ENCODE measurements around the gene OCA2.

OCA2 gene

GRCh38 chr15:28103831-28104230 lies 4.7 kb upstream of the OCA2 start:
- no peak for DNase-seq (ENCODE audit: low read depth)

DNA sequence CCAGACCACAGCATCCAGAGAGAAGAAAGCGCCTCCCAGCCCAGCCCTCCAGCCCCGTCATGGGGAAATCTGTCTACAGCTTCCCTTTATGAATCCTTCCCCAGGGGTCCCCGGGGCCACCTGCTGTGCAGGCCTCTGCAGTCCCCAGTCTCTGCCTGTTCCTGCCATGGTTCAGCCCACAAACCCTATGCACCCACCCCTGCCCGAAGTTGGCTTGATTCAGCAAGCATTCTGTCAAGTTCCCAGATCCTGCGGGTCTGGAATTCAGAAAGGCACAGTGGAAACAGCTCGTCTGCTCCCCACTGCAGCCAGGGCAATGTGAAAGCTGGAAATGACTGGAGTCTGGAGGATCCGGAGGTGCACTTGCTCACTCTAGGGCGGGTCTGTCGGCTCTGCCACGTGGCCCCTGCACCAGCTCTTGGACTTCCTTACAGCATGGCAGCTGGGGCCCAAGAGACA lies 2.9 kb upstream of the OCA2 start:
- no peak for DNase-seq (ENCODE audit: low read depth)

DNA sequence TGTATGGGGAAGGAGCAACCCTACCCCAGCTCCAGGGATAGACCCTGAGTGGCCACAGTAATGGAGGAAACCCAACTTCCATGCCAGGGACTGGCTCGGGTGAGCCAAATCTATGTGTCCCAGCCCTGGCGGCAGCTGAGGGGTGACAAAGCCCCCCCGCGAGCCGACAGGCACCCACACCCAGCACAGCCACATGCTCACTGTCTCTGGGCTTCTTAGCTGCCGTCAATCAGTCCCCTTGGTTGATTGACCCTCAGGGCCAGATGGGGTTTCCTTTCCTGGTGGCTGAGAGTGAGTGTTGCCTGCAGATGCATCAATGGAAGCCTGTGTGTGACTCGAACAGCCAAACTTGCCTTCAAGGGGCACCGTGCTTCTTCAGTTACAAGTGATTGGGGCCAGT lies 2.1 kb upstream of the OCA2 start:
- no peak for DNase-seq (ENCODE audit: low read depth)

- DNase-seq (ENCODE audit: low read depth), result no peak
Measured at GRCh38 chr15:28100516-28101195, 1.5 kb upstream of the OCA2 start.

GRCh38 chr15:28099555-28100140 lies 533 bp upstream of the OCA2 start:
- DNase-seq (ENCODE audit: low read depth), result no peak

GRCh38 chr15:28098360-28098765 lies 752 bp downstream of the OCA2 start:
- no peak for DNase-seq (ENCODE audit: low read depth)

- DNase-seq (ENCODE audit: low read depth), result no peak
Measured at GRCh38 chr15:28097656-28098359, 1.3 kb downstream of the OCA2 start.

DNA sequence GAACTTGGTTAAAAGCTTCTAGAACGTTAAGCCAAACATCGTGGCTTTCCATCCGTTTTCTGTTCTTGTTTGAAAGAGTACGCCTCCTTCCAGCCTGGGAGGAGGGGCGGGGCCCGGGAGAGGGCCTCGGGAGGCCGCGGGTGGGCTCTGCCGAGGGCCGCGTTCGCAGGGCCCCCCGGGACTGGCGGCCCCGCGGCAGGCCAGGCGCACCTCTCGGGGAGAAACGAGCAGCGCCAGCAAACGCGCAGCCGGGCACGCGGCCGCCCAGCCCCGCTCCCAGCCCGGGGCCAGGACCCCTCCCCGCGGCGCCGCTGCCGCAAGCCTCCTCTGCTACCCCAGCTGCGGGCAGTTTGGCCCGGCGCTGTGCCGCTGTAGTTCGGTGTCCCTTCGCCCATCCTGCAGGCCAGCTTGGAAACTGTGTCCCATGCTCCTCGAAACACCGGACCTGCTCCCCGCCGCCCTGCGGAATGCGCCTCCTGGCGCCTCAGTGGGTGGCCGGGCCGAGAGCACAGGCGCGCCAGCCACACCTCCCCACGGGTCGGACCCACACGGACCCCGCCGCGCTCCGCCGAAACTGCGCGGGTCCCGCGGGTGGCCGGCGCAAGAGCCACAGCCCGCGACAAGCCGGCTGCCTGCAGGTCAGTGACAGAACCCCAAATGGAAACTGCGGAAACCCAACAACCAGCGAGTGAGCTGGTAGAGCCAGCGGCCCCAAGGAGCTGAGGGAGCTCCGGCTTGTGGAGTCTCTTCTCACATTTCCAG lies 2.3 kb downstream of the OCA2 start:
- peak; percentile 20 for DNase-seq (ENCODE audit: low read depth)

DNA sequence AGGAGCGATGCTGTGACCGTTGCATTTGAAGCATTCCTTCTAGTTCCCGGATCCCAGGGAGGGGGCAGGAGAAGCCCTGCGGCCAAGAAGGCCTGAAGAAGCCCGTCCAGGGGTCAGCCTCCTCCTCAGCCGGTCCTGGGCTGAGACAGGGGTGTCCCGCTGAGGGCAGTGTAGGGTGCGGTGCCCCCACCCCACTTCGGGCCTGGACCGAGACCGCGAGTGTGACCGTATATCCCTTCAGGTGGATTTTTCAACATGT lies 2.8 kb downstream of the OCA2 start:
- DNase-seq (ENCODE audit: low read depth), result no peak

GRCh38 chr15:28094732-28095521 lies 4.2 kb downstream of the OCA2 start:
- no peak for DNase-seq (ENCODE audit: low read depth)

GRCh38 chr15:28093752-28094535 lies 5.2 kb downstream of the OCA2 start:
- no peak for DNase-seq (ENCODE audit: low read depth)

DNA sequence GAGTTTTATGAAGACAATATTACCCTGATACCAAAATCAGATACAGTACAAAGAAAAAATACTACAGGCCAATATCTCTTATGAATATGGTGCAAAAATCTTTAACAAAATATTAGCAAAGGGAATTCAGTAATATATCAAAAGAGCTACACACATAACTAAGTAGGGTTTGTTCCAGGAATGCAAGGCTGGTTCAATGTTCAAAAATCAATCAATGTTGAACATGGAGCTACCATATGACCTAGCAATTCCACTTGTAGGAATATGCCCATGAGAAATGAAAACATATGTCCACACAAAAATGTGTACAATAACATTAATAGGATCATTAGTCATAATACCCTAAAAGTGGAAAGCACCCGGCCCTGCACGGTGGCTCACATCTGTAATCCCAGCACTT lies 7.8 kb downstream of the OCA2 start:
- no peak for DNase-seq (ENCODE audit: low read depth)

DNA sequence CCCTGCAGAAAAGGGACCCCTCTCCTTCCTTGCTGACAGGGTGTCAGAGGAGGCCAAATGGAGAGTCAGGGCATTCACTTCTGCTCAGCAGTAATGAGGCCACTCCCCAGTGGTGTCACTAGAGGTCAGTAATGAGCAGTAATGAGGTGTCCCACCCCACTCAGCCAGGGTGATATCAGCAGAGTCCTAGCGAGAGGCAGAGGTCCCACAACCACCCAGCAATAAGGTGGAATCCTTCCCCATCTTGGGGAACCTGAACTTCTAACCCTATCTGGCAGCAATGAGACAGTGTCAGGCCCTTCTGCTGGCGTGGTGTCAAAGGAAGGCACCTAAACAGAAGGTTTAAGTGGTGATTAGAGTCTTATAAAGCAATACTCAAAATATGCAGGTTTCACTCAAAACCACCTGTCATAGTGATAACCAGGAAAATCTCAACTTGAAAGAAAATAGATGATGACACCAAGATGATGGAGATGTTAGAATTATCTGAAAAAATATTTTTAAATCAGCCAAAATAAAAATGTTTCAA lies 12.9 kb downstream of the OCA2 start:
- DNase-seq (ENCODE audit: low read depth), result peak; percentile 67

DNA sequence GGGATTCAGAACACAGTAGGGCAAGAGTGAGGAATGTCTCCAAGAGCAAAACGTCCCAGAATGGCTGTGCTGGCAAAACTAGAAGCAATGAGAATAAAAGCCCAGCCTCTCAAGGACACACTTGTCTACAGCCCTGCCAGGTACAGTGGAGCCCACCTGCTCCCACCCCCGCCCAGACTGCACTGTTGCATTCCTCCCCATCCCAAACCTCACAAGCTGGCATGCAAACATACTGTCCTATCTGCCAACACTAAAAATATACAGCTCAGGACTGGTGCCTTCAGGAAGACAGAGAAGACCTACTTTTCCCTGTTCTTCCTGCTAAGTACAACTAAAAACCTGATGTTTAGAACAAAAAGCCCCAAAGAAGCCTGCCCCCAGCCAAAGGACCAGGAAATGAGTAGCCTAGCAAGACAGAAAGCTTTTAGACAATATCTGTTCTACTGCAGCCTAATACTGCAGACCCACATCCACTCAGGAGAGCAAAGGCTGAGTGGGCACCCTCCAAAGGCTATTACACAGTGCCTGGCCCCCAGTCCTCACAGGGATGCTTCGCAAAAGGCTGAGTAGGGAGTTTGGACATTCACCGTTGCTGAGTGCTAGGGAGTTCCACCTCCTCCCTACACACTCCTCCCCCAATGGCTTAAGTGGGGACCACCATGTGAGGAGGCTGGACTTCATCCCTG lies 13.5 kb downstream of the OCA2 start:
- DNase-seq (ENCODE audit: low read depth), result no peak

- no peak for DNase-seq (ENCODE audit: low read depth)
Measured at GRCh38 chr15:28084547-28084946, 14.6 kb downstream of the OCA2 start.

GRCh38 chr15:28082891-28083684 lies 16.0 kb downstream of the OCA2 start:
- no peak for DNase-seq (ENCODE audit: low read depth)

DNA sequence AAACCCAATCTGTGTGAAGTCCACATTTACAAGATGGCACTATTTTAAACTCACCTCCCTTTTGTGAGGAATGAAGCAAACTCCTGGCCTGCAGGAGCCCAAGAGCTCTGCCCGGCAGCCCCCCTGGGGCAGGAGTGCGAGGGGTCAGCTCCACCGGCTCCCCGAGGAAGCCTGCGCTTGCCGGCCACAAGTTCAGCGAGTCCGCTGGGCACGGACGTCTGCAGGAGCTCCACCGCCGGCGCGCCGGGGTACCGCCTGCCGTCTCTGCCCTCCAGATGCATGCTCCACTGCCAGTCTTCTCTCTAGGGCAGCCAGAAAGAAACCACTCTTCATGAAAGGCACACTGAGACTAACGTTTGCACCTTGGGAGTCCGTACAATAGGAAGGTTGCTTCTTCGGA lies 17.5 kb downstream of the OCA2 start:
- DNase-seq (ENCODE audit: low read depth), result no peak

DNA sequence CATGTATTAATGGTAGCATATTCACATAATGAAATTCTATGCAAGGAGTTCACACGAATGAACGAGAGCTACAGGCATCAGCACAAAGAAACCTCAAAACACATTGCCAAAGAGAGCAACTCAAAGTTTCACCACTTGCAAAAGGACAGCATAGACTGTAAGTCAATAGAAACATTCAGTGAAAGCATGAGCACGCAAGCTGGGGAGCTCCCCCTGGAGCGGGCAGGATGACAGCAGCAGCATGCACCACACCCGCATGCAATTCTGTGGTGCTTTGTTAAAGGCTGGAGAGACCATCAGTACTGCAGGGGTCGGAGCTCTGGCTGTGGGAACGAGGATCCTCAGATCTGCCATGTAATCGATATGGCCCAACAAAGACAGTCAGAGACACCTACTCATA lies 18.7 kb downstream of the OCA2 start:
- no peak for DNase-seq (ENCODE audit: low read depth)

DNA sequence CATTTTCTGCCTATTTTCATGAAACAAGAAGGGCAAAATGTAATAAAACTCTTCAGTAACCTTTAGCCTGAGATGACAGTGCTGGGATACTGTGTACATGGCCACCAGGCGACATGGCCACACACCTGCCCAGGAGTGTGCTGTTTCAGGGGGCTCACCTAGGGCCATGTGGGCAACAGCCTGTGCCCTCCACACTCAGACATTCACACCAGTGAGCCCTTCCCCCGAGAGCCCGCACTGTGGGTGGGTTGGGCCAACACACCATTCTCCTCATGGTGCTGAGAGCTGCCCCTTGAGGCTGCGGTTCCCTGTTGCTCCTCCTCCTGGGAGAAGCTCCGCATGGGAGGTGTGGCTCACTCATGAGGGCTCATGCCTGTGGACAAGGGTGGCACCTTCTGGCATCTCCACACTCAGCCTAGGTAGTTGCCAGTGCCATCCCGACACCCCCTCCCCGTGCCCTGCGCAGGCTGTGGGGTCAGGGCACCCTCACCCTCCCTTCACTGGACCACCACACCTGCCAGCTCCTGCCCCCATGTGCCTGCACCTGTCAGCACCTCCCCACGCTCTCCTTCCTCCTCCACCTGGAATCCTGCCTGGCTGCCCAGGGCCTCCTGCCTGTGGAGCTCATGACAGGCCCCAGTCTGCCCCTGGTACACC lies 19.7 kb downstream of the OCA2 start:
- no peak for DNase-seq (ENCODE audit: low read depth)

Measured in EH (cell line).